Measurements from ENCODE around the gene GUCA2A.

The GUCA2A gene

GRCh38 chr1:42144711-42145388 lies 19.7 kb downstream of the GUCA2A start:
- CTCF ChIA-PET = no interaction called here
- H3K36me3 ChIP-seq (ENCODE audit: control insufficient read depth in 2 of 2, insufficient read depth in 1 of 2, low read length in 2 of 2) = no peaks in the 10 kb centered on the region
- no peaks in the 10 kb centered on the region for H3K9me3 ChIP-seq (ENCODE audit: control insufficient read depth, insufficient read depth, low read depth, low read length)
- no peak for TF ChIP-seq ZNF600 (tag by site-specific recombination; IDR thresholded peaks at IDR 0.05)
- TF ChIP-seq, protein P1, sequence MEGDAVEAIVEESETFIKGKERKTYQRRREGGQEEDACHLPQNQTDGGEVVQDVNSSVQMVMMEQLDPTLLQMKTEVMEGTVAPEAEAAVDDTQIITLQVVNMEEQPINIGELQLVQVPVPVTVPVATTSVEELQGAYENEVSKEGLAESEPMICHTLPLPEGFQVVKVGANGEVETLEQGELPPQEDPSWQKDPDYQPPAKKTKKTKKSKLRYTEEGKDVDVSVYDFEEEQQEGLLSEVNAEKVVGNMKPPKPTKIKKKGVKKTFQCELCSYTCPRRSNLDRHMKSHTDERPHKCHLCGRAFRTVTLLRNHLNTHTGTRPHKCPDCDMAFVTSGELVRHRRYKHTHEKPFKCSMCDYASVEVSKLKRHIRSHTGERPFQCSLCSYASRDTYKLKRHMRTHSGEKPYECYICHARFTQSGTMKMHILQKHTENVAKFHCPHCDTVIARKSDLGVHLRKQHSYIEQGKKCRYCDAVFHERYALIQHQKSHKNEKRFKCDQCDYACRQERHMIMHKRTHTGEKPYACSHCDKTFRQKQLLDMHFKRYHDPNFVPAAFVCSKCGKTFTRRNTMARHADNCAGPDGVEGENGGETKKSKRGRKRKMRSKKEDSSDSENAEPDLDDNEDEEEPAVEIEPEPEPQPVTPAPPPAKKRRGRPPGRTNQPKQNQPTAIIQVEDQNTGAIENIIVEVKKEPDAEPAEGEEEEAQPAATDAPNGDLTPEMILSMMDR (tag by site-specific recombination; IDR thresholded peaks at IDR 0.05) = peak; percentile 39
- H3K4me3 ChIP-seq (ENCODE audit: low read depth, low read length) = no peak overlapping the region
- H3K27ac ChIP-seq (ENCODE audit: extremely low read depth, low read depth, low read length) = no peak overlapping the region
- H3K4me1 ChIP-seq (ENCODE audit: control insufficient read depth, insufficient read depth, low read length) = no peaks in the 10 kb centered on the region
- POLR2A ChIA-PET = no interaction called here

GRCh38 chr1:42143896-42144710 lies 20.4 kb downstream of the GUCA2A start:
- H3K4me1 ChIP-seq (ENCODE audit: control insufficient read depth, insufficient read depth, low read length) = no peaks in the 10 kb centered on the region
- 0 out of 2 replicates have a peak, but pooled peaks have one; percentile 22 for TF ChIP-seq MZF1 (tag by site-specific recombination; IDR thresholded peaks at IDR 0.05; ENCODE audit: borderline replicate concordance)
- TF ChIP-seq ZNF513 (tag by site-specific recombination; IDR thresholded peaks at IDR 0.05) = no peak
- no peak for TF ChIP-seq KLF8 (tag by site-specific recombination; IDR thresholded peaks at IDR 0.05)
- ChIA-PET POLR2A (no interaction called here), CTCF (interaction anchor here (1.7 kb wide), 1 partner anchor 30 kb away, joined by 6 read pairs; no protein-coding TSS in a partner anchor)
- no peak overlapping the region for H3K4me3 ChIP-seq (ENCODE audit: low read depth, low read length)
- no peaks in the 10 kb centered on the region for H3K9me3 ChIP-seq (ENCODE audit: control insufficient read depth, insufficient read depth, low read depth, low read length)
- no peak overlapping the region for H3K27ac ChIP-seq (ENCODE audit: extremely low read depth, low read depth, low read length)
- H3K36me3 ChIP-seq (ENCODE audit: control insufficient read depth in 2 of 2, insufficient read depth in 1 of 2, low read length in 2 of 2) = no peaks in the 10 kb centered on the region

DNA sequence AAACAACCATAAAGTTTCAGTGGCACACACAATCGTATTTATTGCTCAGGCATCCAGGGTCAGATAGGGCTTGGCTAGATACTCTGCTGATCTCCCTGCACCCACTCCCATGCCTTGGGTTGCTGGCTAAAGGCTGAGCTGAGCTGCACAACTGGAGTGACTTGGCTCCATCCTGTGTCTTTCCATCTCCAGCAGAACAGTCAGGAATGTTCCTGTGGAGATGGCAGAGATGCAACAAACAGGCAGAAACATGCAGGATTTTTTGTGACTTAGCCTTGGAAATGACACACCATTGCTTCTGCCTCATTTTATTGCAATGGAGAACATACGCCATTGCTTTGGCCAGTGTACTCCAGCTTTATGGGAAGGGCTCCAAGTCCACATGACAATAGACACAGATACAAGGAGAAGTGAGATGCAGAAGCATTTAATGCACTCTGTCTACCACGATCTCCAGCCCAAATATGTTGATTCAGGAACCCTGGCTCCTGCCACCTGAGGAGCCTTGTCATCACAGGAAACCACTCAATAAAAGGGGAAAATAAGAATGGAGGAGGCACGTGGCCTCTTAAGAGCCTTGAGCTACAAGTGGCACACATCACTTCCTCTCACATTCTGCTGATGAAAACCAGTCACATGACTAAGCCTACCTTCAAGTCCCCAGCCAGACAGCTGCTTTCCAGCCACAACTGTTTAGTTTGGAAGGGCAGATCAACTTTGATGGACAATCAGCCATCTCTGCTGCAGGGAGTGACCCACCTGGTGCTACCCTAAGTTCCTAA lies 21.5 kb downstream of the GUCA2A start:
- CTCF ChIA-PET = interaction anchor here (1.7 kb wide), 1 partner anchor 31 kb away, joined by 6 read pairs; no protein-coding TSS in a partner anchor
- no peak overlapping the region for H3K4me3 ChIP-seq (ENCODE audit: low read depth, low read length)
- no peaks in the 10 kb centered on the region for H3K36me3 ChIP-seq (ENCODE audit: control insufficient read depth in 2 of 2, insufficient read depth in 1 of 2, low read length in 2 of 2)
- POLR2A ChIA-PET = no interaction called here
- peak; percentile 27 for TF ChIP-seq SETDB1 (IDR thresholded peaks at IDR 0.05; ENCODE audit: insufficient read length, low read length)
- TF ChIP-seq ZNF133 (tag by site-specific recombination; IDR thresholded peaks at IDR 0.05) = no peak
- peak; percentile 32; the same call in 1 of the 2 replicates for TF ChIP-seq ZNF335 (tag by site-specific recombination; conservative IDR thresholded peaks at IDR 0.05)
- no peak for TF ChIP-seq ZNF677 (tag by site-specific recombination; IDR thresholded peaks at IDR 0.05)
- TF ChIP-seq ZBTB8A (tag by site-specific recombination; IDR thresholded peaks at IDR 0.05) = no peak
- TF ChIP-seq SCRT2 (tag by site-specific recombination; IDR thresholded peaks at IDR 0.05) = peak; percentile 93
- TF ChIP-seq SCRT1 (tag by site-specific recombination; IDR thresholded peaks at IDR 0.05; ENCODE audit: borderline replicate concordance) = peak; percentile 38; the same call in 1 of the 2 replicates
- no peak for TF ChIP-seq PRDM2 (tag by site-specific recombination; IDR thresholded peaks at IDR 0.05; ENCODE audit: borderline replicate concordance)
- no peak for TF ChIP-seq ZNF175 (tag by site-specific recombination; IDR thresholded peaks at IDR 0.05)
- H3K9me3 ChIP-seq (ENCODE audit: control insufficient read depth, insufficient read depth, low read depth, low read length) = no peaks in the 10 kb centered on the region
- H3K4me1 ChIP-seq (ENCODE audit: control insufficient read depth, insufficient read depth, low read length) = no peaks in the 10 kb centered on the region
- no peak overlapping the region for H3K27ac ChIP-seq (ENCODE audit: extremely low read depth, low read depth, low read length)

Measured in HEK293 (cell line).